LoVo (cell line): ENCODE results near the gene S100G.
A peak's percentile ranks its signal among the peaks of the same experiment; 100 is the strongest.

ENCODE experiments used
- DNase-seq: peaks from one replicate; pipeline ENCODE4 v3.0.0-alpha.2; 2016; ENCODE audit warnings: low spot score

S100G gene

GRCh38 chrX:16646366-16647138 lies 3.4 kb upstream of the S100G start:
- DNase-seq: peak; percentile 8

- DNase-seq: no peak
Measured at GRCh38 chrX:16651391-16652024, 1.6 kb downstream of the S100G start.

GRCh38 chrX:16653424-16653823 lies 3.5 kb downstream of the S100G start:
- no peak for DNase-seq

GRCh38 chrX:16654093-16654492 lies 4.1 kb downstream of the S100G start:
- no peak for DNase-seq

DNA sequence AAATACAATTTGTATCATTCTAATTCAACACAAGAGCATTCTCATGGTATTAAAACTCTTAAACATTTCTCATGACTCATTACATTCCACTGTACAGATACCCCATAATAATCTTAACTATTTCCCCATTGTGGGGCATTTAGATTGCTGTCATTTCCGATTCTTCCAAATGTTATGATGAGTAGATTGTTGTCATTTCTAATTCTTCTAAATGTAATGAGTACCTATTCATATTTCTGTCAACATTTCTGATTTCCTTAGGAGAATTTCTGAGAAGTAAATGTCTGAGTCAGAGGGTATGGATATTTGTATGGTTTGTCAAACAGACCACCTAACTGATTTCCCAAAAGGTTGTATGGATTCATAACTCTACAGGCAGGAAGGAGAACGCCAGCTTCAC lies 8.3 kb downstream of the S100G start:
- no peak for DNase-seq

DNA sequence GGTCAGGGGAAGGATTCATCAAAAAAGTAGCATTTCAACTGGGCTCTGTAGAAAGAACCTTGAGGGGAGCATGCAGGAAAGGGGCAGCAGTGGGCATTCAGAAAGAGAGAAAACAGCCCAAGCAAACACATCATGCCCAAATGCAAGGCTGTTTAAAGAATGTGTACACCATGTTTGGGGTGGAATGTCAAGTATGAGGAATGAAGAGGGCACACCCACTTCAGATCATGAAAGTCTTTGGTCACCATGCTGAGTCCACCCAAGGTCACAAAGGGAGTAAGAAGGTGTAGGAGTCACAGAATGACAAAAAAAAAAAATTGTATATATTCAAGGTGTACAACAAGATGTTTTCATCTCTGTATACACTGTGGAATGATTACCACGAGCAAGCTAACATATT lies 9.4 kb downstream of the S100G start:
- no peak for DNase-seq

- no peak for DNase-seq
Measured at GRCh38 chrX:16661495-16661894, 11.5 kb downstream of the S100G start.

DNA sequence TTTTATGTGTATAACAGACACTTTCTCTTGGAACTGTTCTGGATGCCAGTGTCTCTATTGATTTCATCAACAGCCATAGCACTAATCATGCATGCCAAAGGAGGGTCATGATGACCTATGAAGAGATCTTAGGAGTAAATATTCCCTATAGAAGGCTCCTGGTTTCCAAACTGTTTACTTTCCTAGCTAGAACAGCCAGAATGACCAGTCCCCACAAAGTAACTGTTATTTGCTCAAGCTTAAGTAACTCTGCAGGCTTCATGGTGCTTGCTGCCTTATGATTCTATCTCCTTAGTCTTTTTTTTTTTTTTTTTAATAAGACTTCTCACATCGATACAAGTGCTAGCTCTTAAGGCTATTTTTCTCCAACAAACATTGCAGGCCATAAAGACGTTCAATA lies 12.4 kb downstream of the S100G start:
- no peak for DNase-seq

DNA sequence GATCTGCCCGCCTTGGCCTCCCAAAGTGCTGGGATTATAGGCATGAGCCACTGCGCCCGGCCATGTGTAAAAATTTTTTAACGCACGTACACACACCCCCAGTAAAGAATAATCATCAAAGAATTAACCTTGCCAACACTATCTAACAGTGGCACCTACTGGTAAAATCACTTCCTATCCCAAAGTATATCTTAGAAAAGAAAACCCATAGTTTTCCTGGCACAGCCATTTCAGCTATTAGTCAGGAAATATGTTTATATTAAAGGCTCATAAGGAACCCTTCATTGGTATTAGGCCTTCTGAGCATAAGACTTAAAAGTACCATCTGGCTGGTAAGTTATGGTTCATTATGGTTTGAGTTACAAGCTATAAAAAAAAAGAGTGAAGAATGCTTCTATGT lies 14.1 kb downstream of the S100G start:
- DNase-seq: no peak

DNA sequence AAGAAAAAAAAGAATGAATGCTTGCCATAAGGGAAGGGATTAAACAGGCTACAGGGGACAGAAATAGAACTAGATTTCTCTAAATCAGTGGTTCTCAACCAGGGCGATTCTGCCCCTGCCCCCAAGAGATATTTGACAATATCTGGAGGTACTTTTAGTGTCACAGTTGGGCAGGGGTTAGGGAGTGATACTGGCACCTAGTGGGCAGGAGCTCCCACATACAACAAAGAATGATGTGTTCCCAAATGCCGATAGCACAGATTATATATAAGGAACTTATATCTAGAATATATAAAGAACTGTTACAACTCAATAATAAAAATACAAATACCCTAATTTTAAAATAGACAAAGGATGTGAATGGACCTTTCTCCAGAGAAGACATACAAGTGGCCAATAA lies 14.7 kb downstream of the S100G start:
- DNase-seq: no peak

- DNase-seq: no peak
Measured at GRCh38 chrX:16665089-16665488, 15.1 kb downstream of the S100G start.

DNA sequence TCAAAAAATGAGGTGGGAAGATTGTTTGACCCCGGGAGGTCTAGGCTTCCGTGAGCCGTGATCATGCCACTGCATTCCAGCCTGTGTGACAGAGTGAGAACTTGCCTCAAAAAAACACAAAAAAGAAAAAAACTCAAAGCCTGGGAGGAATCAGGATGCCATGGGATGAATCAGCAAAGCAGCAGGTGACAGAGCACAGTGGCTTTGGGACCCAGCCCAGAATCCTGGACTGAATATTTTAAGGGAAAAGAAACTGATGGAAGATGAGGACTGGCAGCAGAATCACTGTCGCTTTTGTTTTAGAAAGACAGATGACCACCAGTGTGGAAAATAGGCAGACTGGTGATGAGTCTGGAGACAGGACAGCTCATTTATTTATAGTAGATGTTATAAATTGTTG lies 16.6 kb downstream of the S100G start:
- DNase-seq: no peak

- no peak for DNase-seq
Measured at GRCh38 chrX:16671005-16671404, 21.0 kb downstream of the S100G start.

GRCh38 chrX:16678689-16679088 lies 28.7 kb downstream of the S100G start:
- no peak for DNase-seq

GRCh38 chrX:16683007-16683664 lies 33.2 kb downstream of the S100G start:
- DNase-seq: no peak

DNA sequence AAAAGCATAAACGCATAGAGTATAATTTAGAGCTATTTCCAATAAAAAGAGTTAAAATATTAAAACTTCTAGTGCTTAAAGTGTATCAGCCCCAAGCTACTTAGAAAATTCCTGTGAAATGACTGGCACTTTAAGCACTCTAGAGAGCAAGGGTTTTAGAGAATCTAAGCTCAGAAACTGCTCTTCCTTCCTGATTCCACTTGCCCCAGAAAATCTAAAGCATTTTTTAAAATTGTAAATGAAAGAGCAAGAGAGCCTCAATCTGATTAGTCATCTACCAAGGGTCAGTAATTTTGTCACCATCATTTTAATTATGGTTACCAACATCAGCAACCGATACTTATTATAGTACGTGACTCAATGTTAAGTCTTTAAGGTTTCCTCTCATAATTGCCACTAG lies 37.6 kb downstream of the S100G start:
- no peak for DNase-seq

- DNase-seq: peak; percentile 14
Measured at GRCh38 chrX:16695079-16695676, 45.2 kb downstream of the S100G start.

- DNase-seq: no peak
Measured at GRCh38 chrX:16696956-16697355, 47.0 kb downstream of the S100G start.

DNA sequence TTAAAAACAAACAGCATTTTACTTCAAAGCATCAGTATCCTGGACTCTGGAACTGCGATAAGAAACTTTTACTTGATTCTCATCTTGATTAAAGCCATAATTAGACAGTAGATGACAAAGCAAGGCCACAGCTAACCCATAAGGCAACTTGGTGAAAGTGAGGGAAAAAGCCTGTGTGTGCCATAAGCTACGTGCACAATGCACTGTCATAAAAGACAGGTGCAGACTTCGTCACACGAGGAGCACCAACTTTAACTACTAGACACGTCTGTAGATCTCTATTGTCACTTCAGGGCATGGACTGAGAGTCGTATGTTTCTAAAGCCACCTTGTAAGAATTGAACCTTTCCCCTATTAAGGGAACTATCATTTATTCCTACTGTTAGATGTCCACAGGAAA lies 49.4 kb downstream of the S100G start:
- DNase-seq: no peak

- DNase-seq: no peak
Measured at GRCh38 chrX:16700734-16701133, 50.8 kb downstream of the S100G start.

DNA sequence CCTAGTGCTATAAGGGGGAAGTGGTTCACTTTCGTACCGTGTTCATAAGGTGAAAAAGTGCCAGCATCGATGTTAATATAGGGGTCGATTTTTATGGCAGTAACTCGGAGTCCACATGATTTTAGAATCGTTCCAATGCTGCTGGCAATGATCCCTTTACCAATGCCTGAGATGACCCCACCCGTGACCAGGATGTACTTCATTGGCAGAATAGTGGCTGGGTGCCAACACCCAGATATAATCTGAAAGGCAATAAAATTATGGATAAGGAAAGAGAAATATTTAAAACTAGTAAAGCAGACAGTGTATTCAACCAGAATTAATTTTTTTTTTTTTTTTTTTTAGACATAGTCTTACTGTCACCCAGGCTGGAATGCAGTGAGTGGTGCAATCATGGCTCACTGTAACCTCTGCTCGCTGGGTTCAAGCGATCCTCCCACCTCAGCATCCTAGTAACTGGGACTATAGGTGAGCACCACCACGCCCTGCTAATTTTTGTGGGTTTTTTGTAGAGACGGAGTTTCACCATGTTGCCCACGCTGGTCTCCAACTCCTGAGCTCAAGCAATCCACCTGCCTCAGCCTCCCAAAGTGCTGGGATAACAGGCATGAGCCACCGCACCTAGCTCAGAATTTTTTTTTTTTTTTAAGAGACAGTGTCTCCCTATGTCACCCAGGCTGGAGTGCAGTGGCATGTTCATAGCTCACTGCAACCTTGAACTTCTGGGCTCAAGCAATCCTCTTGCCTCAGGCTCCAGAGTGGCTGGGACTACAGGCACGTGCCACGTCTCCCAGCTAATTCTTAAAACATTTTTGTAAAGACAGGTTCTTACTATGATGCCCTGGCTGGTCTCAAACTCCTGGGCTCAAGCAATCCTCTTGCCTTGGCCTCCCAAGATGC lies 53.0 kb downstream of the S100G start:
- no peak for DNase-seq
